Small intestine (tissue), 7 donors: ENCODE results near the gene NEUROG3. TPM values are rescaled to one million over a fixed set of nuclear protein-coding genes. Genes with fewer than 3 reads are reported as not detected.

ENCODE experiments used
- DNase-seq, 2 donors: peaks; one replicate each; pipeline versions ENCODE4 v3.0.0 to v3.0.0-alpha.2; 2013
- FAIRE-seq: peaks from 2 replicates; lab custom pipeline; 2012; peaks lifted over from hg19 to GRCh38; lab: Jason Lieb, UNC
- H3K27ac ChIP-seq, 3 donors: one replicate each; pipeline ENCODE4 v1.5.1; 2013; ENCODE audit warnings: low read length in 2 of 3, mild to moderate bottlenecking in 2 of 3, control low read depth in 1 of 3, inconsistent platforms in 1 of 3, low read depth in 1 of 3, moderate library complexity in 1 of 3
- H3K27me3 ChIP-seq, 3 donors: one replicate each; pipeline ENCODE4 v1.6.1; 2013; ENCODE audit warnings: low read length in 3 of 3, inconsistent platforms in 1 of 3; ENCODE audit not compliant: control insufficient read depth in 3 of 3, insufficient read depth in 3 of 3
- H3K36me3 ChIP-seq, 3 donors: one replicate each; pipeline ENCODE4 v1.6.1; 2013; ENCODE audit warnings: low read length in 3 of 3, inconsistent platforms in 1 of 3, low read depth in 1 of 3, mild to moderate bottlenecking in 1 of 3, moderate library complexity in 1 of 3; ENCODE audit not compliant: control insufficient read depth in 3 of 3, insufficient read depth in 2 of 3
- H3K4me1 ChIP-seq, 3 donors: one replicate each; pipeline ENCODE4 v1.6.1; 2013; ENCODE audit warnings: low read length in 2 of 3, inconsistent platforms in 1 of 3, low read depth in 1 of 3, mild to moderate bottlenecking in 1 of 3, moderate library complexity in 1 of 3; ENCODE audit not compliant: control insufficient read depth in 3 of 3, insufficient read depth in 2 of 3
- H3K4me3 ChIP-seq, 3 donors: one replicate each; pipeline ENCODE4 v1.5.1; 2013; ENCODE audit warnings: low read length in 3 of 3, control low read depth in 1 of 3, inconsistent platforms in 1 of 3, low read depth in 1 of 3, mild to moderate bottlenecking in 1 of 3, moderate library complexity in 1 of 3
- H3K9me3 ChIP-seq, 2 donors: one replicate each; pipeline ENCODE4 v1.6.1; 2013; ENCODE audit warnings: low read depth in 1 of 2, low read length in 1 of 2; ENCODE audit not compliant: control insufficient read depth in 2 of 2, insufficient read depth in 1 of 2
- WGBS, 3 donors: extraction: QIAGEN DNeasy Blood & Tissue Kit; methylation state at CpG; one replicate each; pipeline ENCODE4 v1.1.7; 2013; 5-methylcytosine and 5-hydroxymethylcytosine counted together
- polyA plus RNA-seq, 4 donors: library from polyadenylated mRNA; stranded (reverse) in 3 of 4; unstranded in 1 of 4; fragments of 200-250 nt in 3 of 4; fragments of 120-200 nt in 1 of 4; gene quantifications; one replicate each; pipeline versions ENCODE4 v1.2.1 to v1.2.3, GENCODE V29; 2013
- donor health status: healthy with polysubstance abuse.
- donor health status: control.
- donor health status: control.
- donor health status: Bipolar disorder and iron deficiency.
- donor health status: healthy.

The NEUROG3 gene
- polyA plus RNA-seq, 4 donors, result 0.81 to 5.3 (median 2.7) TPM

DNA sequence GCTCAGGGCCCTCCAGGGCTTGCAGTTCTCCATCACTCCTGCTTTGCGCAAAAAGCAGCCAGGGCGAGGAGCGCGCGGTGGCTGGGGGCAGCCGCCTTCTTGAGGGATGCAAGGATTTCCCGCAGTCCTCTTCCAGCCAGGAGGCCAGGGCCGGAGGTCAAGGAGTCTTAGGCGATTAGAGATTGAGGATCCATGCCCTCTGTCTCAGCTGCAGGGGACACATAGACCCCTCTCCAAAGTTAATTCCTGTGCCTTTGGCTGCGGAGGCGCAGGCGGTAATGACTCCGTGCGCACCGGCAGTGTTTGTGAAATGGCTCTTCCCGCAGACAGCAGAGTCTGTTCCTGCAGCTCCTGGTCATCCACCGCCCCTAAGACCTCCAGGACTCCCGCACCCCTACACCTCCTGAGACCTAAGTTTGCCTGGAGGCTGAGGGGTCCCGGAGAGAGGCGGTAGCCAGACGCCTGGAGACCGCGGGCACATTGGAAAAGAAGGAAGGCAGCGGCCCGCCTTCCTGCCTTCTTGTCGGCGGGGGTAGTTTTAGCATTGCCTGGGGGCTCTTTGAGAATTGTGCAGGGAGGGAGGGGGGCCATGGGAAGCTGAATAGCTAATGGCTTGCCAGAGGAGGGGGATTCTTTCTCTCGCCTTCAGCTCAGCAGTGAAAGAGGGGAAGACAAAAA lies 3.3 kb upstream of the NEUROG3 start:
- Histone ChIP-seq H3K9me3 (no peaks in the 10 kb centered on the region), H3K27me3 (peaks cover 34 to 91% (median 62%) of the 10 kb centered on the region in 3 donors), H3K27ac (no peak overlapping the region), H3K36me3 (no peaks in the 10 kb centered on the region), H3K4me3 (no peak overlapping the region), H3K4me1 (no peaks in the 10 kb centered on the region)
- WGBS, 3 donors, result 4 to 7% (median 6%) methylated on average over 28 of the region's 28 CpGs
- no peak for FAIRE-seq
- DNase-seq, result no peak

GRCh38 chr10:69575164-69575722 lies 2.0 kb upstream of the NEUROG3 start:
- WGBS, 3 donors, result 7 to 11% (median 9%) methylated on average over 5 of the region's 5 CpGs
- FAIRE-seq, result no peak
- H3K27me3 ChIP-seq, result peaks cover 44 to 95% (median 66%) of the 10 kb centered on the region in 3 donors

GRCh38 chr10:69574571-69574978 lies 1.4 kb upstream of the NEUROG3 start:
- FAIRE-seq (no peak), DNase-seq (no peak)
- H3K9me3 ChIP-seq, result no peaks in the 10 kb centered on the region
- H3K4me1 ChIP-seq, result no peaks in the 10 kb centered on the region
- no peaks in the 10 kb centered on the region for H3K36me3 ChIP-seq
- peaks cover 44 to 95% (median 72%) of the 10 kb centered on the region in 3 donors for H3K27me3 ChIP-seq
- H3K4me3 ChIP-seq, result no peak overlapping the region
- WGBS, 3 donors, result 0 to 2% (median 1%) methylated on average over 12 of the region's 12 CpGs
- no peak overlapping the region for H3K27ac ChIP-seq

More at GRCh38 chr10:69575164-69575722, 2.0 kb upstream of the NEUROG3 start:
- no peaks in the 10 kb centered on the region for H3K36me3 ChIP-seq
- H3K4me1 ChIP-seq, result no peaks in the 10 kb centered on the region
- H3K27ac ChIP-seq, result no peak overlapping the region
- H3K9me3 ChIP-seq, result no peaks in the 10 kb centered on the region
- no peak for DNase-seq
- H3K4me3 ChIP-seq, result no peak overlapping the region

DNA sequence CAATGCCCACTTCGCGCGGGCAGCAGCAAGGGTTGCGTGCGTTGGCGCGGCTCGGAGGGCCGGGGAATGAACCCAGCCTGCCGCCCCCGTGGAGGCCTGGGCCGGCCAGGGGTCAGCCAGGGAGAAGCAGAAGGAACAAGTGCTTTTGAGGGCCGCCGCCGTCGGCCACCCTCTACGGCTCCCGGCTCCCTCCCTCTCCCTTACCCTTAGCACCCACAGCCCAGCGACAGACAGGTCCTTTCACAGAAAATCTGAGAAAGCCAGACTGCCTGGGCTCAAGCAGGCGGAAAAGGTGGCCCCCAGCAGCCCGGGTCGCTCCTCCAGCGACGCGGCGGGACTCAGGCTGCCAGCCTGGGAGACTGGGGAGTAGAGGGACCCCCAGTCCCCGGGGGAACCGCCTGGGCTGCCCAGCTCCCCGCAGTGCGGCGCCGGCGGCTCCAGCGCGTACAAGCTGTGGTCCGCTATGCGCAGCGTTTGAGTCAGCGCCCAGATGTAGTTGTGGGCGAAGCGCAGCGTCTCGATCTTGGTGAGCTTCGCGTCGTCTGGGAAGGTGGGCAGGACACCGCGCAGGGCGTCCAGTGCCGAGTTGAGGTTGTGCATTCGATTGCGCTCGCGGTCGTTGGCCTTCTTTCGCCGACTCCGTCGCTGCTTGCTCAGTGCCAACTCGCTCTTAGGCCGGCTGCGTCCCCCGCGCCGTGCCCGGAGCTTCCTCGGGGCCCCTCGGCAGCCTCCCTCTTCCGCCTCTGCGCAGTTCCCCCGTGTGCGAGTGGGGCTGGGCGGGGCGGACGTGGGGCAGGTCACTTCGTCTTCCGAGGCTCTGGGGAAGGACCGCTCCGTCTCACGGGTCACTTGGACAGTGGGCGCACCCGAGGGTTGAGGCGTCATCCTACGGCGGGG lies 815 bp downstream of the NEUROG3 start:
- H3K4me1 ChIP-seq, result no peaks in the 10 kb centered on the region
- no peaks in the 10 kb centered on the region for H3K36me3 ChIP-seq
- 2 to 5% (median 4%) methylated on average over 72 to 85 of the region's 85 CpGs for WGBS, 3 donors
- FAIRE-seq (no peak), DNase-seq (no peak)
- H3K27ac ChIP-seq, result no peak overlapping the region
- peak overlapping the region in 1 of 3 donors; percentile 17 for H3K4me3 ChIP-seq
- peaks cover 31 to 96% (median 75%) of the 10 kb centered on the region in 3 donors for H3K27me3 ChIP-seq
- H3K9me3 ChIP-seq, result peaks cover 0 to 2% of the 10 kb centered on the region in 2 donors

GRCh38 chr10:69571618-69572158 lies 1.5 kb downstream of the NEUROG3 start:
- peaks cover 30 to 89% (median 72%) of the 10 kb centered on the region in 3 donors for H3K27me3 ChIP-seq
- no peaks in the 10 kb centered on the region for H3K36me3 ChIP-seq
- DNase-seq (no peak), FAIRE-seq (no peak)
- no peak overlapping the region for H3K4me3 ChIP-seq
- H3K4me1 ChIP-seq, result no peaks in the 10 kb centered on the region
- H3K27ac ChIP-seq, result no peak overlapping the region
- H3K9me3 ChIP-seq, result peaks cover 0 to 2% of the 10 kb centered on the region in 2 donors
- WGBS, 3 donors, result 2 to 6% (median 5%) methylated on average over 25 of the region's 25 CpGs

GRCh38 chr10:69570050-69570816 lies 3.0 kb downstream of the NEUROG3 start:
- no peaks in the 10 kb centered on the region for H3K36me3 ChIP-seq
- 6 to 9% (median 6%) methylated on average over 11 of the region's 11 CpGs for WGBS, 3 donors
- H3K4me3 ChIP-seq, result no peak overlapping the region
- H3K27me3 ChIP-seq, result peaks cover 24 to 83% (median 67%) of the 10 kb centered on the region in 3 donors
- no peak overlapping the region for H3K27ac ChIP-seq
- DNase-seq (no peak), FAIRE-seq (no peak)
- H3K9me3 ChIP-seq, result peaks cover 0 to 2% of the 10 kb centered on the region in 2 donors
- no peaks in the 10 kb centered on the region for H3K4me1 ChIP-seq

- no peaks in the 10 kb centered on the region for H3K4me1 ChIP-seq
- DNase-seq (no peak), FAIRE-seq (no peak)
- H3K27me3 ChIP-seq, result peaks cover 24 to 75% (median 61%) of the 10 kb centered on the region in 3 donors
- H3K9me3 ChIP-seq, result peaks cover 0 to 2% of the 10 kb centered on the region in 2 donors
- WGBS, 3 donors, result 5 to 13% (median 9%) methylated on average over 23 of the region's 23 CpGs
- no peak overlapping the region for H3K4me3 ChIP-seq
- H3K27ac ChIP-seq, result no peak overlapping the region
- H3K36me3 ChIP-seq, result no peaks in the 10 kb centered on the region
Observed at GRCh38 chr10:69569396-69569934, 3.8 kb downstream of the NEUROG3 start.
